Activated naive CD8-positive, alpha-beta T cell treated with anti-CD3 and anti-CD28 coated beads, Interleukin-2, amount 50 U/mL, for 16 hours (primary cell): ENCODE data around the gene DLG2.
"Not testable (repeated sequence)": the region's sequence is repeated elsewhere in the genome, so short reads cannot be mapped to it uniquely, and the experiment has no call there.

Source experiments
- DNase-seq: peaks from one replicate; pipeline ENCODE4 v3.0.0-alpha.2; 2020; ENCODE audit warnings: low read depth, low spot score

Gene DLG2

GRCh38 chr11:84389696-84390095, 1237.4 kb downstream of the DLG2 start:
- DNase-seq: no peak

GRCh38 chr11:84384731-84385130, 1242.4 kb downstream of the DLG2 start:
- DNase-seq: no peak

GRCh38 chr11:84383576-84383975, 1243.6 kb downstream of the DLG2 start:
- no peak for DNase-seq

- DNase-seq: no peak
These were observed 1245.5 kb downstream of the DLG2 start for GRCh38 chr11:84381666-84382065.

- DNase-seq: no peak
These were observed 1254.7 kb downstream of the DLG2 start for GRCh38 chr11:84372381-84372950.

GRCh38 chr11:84358034-84358433, 1269.1 kb downstream of the DLG2 start:
- no peak for DNase-seq

GRCh38 chr11:84355911-84356310, 1271.2 kb downstream of the DLG2 start:
- DNase-seq: no peak

- no peak for DNase-seq
These were observed 1281.5 kb downstream of the DLG2 start for GRCh38 chr11:84345597-84345996.

- DNase-seq: no peak
These were observed 1282.1 kb downstream of the DLG2 start for GRCh38 chr11:84345027-84345426.

GRCh38 chr11:84339796-84340195, 1287.3 kb downstream of the DLG2 start:
- no peak for DNase-seq

- DNase-seq: no peak
These were observed 1293.9 kb downstream of the DLG2 start for GRCh38 chr11:84333221-84333620.

GRCh38 chr11:84322211-84322610, 1304.9 kb downstream of the DLG2 start:
- no peak for DNase-seq

- DNase-seq: no peak
These were observed 1307.3 kb downstream of the DLG2 start for GRCh38 chr11:84319863-84320262.

GRCh38 chr11:84316866-84317555, 1310.1 kb downstream of the DLG2 start:
- no peak for DNase-seq

- DNase-seq: no peak
These were observed 1313.2 kb downstream of the DLG2 start for GRCh38 chr11:84313830-84314359.

GRCh38 chr11:84310268-84310667, 1316.9 kb downstream of the DLG2 start:
- DNase-seq: no peak

- not testable (repeated sequence) for DNase-seq
These were observed 1318.7 kb downstream of the DLG2 start for GRCh38 chr11:84308491-84308890.

- no peak for DNase-seq
These were observed 1327.1 kb downstream of the DLG2 start for GRCh38 chr11:84300092-84300491.

- no peak for DNase-seq
These were observed 1329.6 kb downstream of the DLG2 start for GRCh38 chr11:84297570-84297969.

- DNase-seq: no peak
These were observed 1331.3 kb downstream of the DLG2 start for GRCh38 chr11:84295815-84296214.

- no peak for DNase-seq
These were observed 1334.2 kb downstream of the DLG2 start for GRCh38 chr11:84292955-84293354.

GRCh38 chr11:84292006-84292405, 1335.1 kb downstream of the DLG2 start:
- no peak for DNase-seq

GRCh38 chr11:84290647-84291046, 1336.5 kb downstream of the DLG2 start:
- DNase-seq: no peak
